ENCODE data around the gene KATNA1. TPM values are rescaled to one million over a fixed set of nuclear protein-coding genes. Genes with fewer than 3 reads are reported as not detected.

KATNA1 gene
- total and polyA plus RNA-seq, 3 donors from 2014 or later = 46.6 to 81.5 (median 49.4) TPM

DNA sequence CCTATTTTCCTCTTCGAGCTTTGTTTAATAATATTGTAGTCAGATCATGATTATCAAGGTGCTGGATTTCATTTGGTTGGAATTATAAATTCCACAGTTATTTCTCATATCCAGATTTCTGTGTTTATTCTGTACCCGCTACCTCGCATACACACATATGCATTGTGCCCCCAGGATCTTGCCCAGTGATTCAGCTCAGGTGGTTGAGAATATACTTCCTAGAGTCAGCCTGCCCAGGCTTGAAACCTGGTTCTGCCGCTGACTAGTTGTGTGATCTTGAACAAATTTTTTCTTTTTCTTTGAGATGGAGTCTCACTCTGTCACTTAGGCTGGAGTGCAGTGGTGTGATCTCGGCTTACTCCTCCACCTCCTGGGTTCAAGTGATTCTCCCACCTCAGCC is 67.6 kb downstream of the KATNA1 start:
- Histone ChIP-seq H3K27ac (no peak overlapping the region), H3K4me1 (no peaks in the 10 kb centered on the region), H3K9me3 (no peaks in the 10 kb centered on the region), H3K4me3 (no peak overlapping the region), H3K27me3 (no peaks in the 10 kb centered on the region), H3K36me3 (ENCODE audit: low read depth, missing control alignments) (no peaks in the 10 kb centered on the region)
- no peak for DNase-seq
- WGBS, 2 donors = 97 to 98% methylated on average over 5 of the region's 5 CpGs
- intact Hi-C loops (cut with DNase I; ENCODE audit: low total_unique reads) = no loop called here
- TF ChIP-seq, protein P1, sequence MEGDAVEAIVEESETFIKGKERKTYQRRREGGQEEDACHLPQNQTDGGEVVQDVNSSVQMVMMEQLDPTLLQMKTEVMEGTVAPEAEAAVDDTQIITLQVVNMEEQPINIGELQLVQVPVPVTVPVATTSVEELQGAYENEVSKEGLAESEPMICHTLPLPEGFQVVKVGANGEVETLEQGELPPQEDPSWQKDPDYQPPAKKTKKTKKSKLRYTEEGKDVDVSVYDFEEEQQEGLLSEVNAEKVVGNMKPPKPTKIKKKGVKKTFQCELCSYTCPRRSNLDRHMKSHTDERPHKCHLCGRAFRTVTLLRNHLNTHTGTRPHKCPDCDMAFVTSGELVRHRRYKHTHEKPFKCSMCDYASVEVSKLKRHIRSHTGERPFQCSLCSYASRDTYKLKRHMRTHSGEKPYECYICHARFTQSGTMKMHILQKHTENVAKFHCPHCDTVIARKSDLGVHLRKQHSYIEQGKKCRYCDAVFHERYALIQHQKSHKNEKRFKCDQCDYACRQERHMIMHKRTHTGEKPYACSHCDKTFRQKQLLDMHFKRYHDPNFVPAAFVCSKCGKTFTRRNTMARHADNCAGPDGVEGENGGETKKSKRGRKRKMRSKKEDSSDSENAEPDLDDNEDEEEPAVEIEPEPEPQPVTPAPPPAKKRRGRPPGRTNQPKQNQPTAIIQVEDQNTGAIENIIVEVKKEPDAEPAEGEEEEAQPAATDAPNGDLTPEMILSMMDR (IDR thresholded peaks at IDR 0.05) = no peak
- TF ChIP-seq POLR2A (IDR thresholded peaks at IDR 0.05) = no peak

DNA sequence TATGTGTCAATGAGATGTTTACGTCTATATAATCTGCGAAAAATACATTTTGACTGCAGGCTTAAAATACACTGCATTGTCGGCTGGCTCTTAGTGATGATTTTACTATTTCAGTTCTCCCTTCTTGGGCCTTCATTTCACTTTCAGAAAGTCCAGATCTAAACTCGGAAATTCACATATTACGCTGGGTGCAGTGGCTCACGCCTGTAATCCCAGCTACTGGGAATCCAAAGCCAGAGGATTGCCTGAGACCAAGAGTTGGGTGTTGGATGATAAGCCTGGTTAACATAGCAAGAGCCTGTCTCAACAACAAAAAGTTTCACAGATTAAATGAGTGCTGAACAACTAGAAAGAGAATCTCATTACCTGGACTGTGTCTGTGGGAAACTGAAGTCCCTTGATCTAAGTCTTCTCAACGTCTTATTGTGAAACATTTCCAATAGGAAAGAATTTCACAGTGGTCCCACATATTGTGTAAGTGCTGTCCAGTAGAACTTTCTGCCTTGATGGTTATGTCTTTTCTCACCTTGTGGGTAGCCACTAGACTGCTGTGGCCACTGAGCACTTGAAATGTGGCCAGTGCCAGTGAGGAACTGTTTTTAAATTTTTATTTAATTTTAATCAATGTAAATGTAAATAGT is 80.4 kb downstream of the KATNA1 start:
- WGBS, 2 donors = 69 to 72% methylated on average over 7 of the region's 7 CpGs
- TF ChIP-seq, protein P1 (IDR thresholded peaks at IDR 0.05) = no peak
- TF ChIP-seq POLR2A (IDR thresholded peaks at IDR 0.05) = no peak
- DNase-seq = no peak
- Histone ChIP-seq H3K4me1 (no peaks in the 10 kb centered on the region), H3K4me3 (no peak overlapping the region), H3K27me3 (no peaks in the 10 kb centered on the region), H3K36me3 (ENCODE audit: low read depth, missing control alignments) (no peaks in the 10 kb centered on the region), H3K9me3 (no peaks in the 10 kb centered on the region), H3K27ac (no peak overlapping the region)
- intact Hi-C loops (cut with DNase I; ENCODE audit: low total_unique reads) = no loop called here

DNA sequence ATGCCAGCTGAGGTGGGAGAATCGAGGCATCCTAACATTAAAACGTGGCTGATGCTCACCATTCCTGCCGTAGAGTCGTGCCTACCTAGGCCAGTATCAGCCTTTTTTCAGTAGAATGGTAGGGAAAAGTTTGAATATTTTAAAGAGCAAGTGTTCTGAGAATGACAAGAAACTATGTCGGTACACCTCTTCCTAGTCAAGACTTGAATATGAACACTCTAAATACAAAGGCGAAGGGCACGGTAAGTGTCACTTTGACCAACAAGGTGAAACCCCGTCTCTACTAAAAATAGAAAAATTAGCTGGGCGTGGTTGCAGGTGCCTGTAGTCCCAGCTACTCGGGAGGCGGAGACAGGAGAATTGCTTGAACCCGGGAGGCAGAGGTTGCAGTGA is 81.3 kb downstream of the KATNA1 start:
- Histone ChIP-seq H3K27ac (peak overlapping the region in 1 of 2 donors; percentile 96), H3K27me3 (no peaks in the 10 kb centered on the region), H3K9me3 (no peaks in the 10 kb centered on the region), H3K4me1 (no peaks in the 10 kb centered on the region), H3K4me3 (peak overlapping the region; percentile 82 to 100), H3K36me3 (ENCODE audit: low read depth, missing control alignments) (no peaks in the 10 kb centered on the region)
- intact Hi-C loops (cut with DNase I; ENCODE audit: low total_unique reads) = no loop called here
- TF ChIP-seq, protein P1 (IDR thresholded peaks at IDR 0.05) = no peak
- TF ChIP-seq POLR2A (IDR thresholded peaks at IDR 0.05) = no peak
- 31 to 33% methylated on average over 12 of the region's 12 CpGs for WGBS, 2 donors
- DNase-seq = no peak

DNA sequence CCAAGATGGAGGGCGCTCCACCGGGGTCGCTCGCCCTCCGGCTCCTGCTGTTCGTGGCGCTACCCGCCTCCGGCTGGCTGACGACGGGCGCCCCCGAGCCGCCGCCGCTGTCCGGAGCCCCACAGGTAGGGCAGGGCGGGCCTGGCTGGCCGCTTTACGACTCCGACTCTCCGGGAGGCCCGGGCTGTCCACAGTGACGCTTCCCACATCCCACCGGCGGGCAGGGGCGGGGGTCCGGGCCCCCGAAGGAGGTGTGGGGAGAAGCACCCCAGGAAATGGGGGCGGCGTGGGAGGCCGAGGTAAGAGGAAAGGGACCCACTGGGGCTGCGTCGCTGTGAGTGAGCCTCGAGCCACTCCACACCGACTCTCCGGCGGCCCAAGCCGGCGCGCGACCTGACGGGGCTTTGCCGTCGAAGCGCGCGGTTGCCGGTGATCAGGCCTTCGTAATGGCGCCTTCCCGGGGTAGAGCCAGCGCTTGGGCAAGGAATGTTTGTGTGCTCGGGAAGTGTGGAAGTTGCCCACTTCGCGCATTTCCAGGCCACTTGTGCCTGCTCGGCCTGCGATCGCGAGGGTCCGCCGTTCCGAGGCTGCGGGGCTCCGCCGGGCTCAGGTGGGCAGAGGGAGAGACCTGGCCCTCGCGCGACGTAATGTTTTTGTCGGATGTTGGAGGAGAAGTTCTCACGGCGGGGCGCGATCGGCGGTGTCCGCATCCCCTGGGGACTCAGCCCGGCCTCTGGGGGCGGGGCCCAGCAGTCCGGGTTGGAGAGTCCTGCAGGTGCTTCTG is 81.9 kb downstream of the KATNA1 start:
- H3K27me3 ChIP-seq = no peaks in the 10 kb centered on the region
- no peaks in the 10 kb centered on the region for H3K36me3 ChIP-seq (ENCODE audit: low read depth, missing control alignments)
- 0% methylated on average over 35 to 80 of the region's 81 CpGs for WGBS, 2 donors
- H3K4me3 ChIP-seq = peak overlapping the region; percentile 82 to 100
- H3K27ac ChIP-seq = peak overlapping the region; percentile 91 to 96
- TF ChIP-seq, protein P1 (IDR thresholded peaks at IDR 0.05) = no peak
- TF ChIP-seq POLR2A (IDR thresholded peaks at IDR 0.05) = no peak
- intact Hi-C loops (cut with DNase I; ENCODE audit: low total_unique reads) = no loop called here
- DNase-seq = peak; percentile 57
- no peaks in the 10 kb centered on the region for H3K9me3 ChIP-seq
- H3K4me1 ChIP-seq = no peaks in the 10 kb centered on the region

All from testis (tissue), 3 donors.